ENCODE results near the gene RCAN3.
"Not testable (repeated sequence)": the region's sequence is repeated elsewhere in the genome, so short reads cannot be mapped to it uniquely, and the experiment has no call there.

The RCAN3 gene

GRCh38 chr1:24486331-24487065, 16.1 kb upstream of the RCAN3 start:
- DNase-seq: no peak

- DNase-seq: no peak
These were observed 15.2 kb upstream of the RCAN3 start for GRCh38 chr1:24487455-24487854.

DNA sequence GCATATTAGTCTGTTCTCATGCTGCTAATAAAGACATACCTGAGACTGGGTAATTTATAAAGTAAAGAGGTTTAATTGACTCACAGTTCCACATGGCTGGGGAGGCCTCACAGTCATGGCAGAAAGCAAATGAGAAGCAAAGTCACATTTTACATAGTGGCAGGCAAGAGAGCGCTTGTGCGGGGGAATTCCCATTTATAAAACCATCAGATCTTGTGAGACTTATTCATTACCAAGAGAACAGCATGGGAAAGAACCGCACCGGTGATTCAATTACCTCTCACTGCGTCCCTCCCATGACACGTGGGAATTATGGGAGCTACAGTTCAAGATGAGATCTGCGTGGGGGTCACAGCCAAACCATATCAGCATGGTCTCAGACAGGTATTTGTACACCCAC, 14.5 kb upstream of the RCAN3 start:
- not testable (repeated sequence) for DNase-seq

- no peak for DNase-seq
These were observed 13.0 kb upstream of the RCAN3 start for GRCh38 chr1:24489674-24490073.

GRCh38 chr1:24490101-24490781, 12.4 kb upstream of the RCAN3 start:
- DNase-seq: no peak

- DNase-seq: no peak
These were observed 10.9 kb upstream of the RCAN3 start for GRCh38 chr1:24491577-24492360.

DNA sequence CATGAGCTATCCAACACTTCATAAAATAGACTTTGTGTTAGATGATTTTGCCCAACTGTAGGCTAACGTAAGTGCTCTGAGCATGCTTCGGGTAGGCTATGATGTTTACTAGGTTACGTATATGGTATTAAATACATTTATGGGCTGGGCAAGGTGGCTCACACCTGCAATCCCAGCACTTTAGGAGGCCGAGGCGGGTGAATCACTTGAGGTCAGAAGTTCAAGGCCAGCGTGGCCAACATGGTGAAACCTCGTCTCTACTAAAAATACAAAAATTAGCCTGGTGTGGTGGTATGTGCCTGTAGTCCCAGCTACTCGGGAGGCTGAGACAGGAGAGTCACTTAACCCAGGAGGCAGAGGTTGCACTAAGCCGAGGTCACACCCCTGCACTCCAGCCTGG, 9.7 kb upstream of the RCAN3 start:
- not testable (repeated sequence) for DNase-seq

DNA sequence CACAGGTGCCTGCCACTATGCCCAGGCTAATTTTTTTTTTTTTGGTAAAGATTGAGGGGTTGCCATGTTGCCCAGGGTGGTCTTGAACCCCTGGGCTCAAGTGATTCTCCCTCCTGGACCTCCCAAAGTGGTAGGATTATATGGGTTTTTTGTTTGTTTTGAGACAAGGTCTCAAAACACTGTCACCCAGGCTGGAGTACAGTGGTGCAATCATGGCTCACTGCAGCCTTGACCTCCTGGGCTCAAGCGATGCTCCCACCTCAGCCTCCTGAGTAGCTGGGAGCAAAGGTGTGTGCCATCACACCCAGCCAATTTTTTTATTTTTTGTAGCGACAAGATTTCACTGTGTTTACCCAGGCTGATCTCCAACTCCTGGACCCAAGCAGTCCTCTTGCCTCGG, 8.9 kb upstream of the RCAN3 start:
- DNase-seq: no peak

- no peak for DNase-seq
These were observed 4.0 kb upstream of the RCAN3 start for GRCh38 chr1:24498589-24498988.

- no peak for DNase-seq
These were observed 2.1 kb upstream of the RCAN3 start for GRCh38 chr1:24500448-24501048.

DNA sequence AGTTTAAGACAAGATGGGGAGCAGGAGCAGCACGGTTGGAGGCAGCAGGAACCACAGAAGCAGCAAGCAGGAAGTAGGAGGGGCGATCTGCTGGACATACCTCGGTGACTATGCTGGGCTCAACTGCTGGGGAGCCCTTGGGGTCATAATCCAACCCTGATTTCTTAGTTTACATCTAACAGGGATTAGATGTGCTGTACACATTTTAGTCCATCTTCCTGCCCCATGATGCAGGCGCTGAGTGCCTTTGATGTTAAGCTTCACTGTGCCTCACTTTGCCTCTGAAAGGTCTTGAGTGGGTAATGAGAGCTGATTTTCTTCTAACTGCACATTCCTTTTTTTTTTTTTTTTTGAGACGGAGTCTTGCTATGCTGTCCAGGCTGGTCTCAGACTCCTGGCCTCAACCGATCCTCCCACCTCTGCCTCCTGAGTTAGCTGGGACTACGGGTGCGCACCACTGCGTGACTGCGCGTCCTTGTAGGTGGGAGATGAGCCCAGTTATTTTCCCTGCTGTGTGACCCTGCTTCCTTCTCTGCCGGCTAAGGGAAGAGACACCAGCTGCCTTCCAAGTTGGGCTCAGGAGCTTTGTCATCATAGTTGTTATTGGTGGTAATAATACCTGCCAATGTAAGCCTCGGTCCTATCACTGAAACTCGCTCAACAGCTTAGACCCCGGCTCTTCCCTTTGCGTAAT, 1.1 kb upstream of the RCAN3 start:
- DNase-seq: peak; percentile 47

- DNase-seq: peak; percentile 65
These were observed 449 bp upstream of the RCAN3 start for GRCh38 chr1:24502065-24502708.

GRCh38 chr1:24503059-24503751, 569 bp downstream of the RCAN3 start:
- peak; percentile 52 for DNase-seq

- no peak for DNase-seq
These were observed 1.4 kb downstream of the RCAN3 start for GRCh38 chr1:24503870-24504523.

- DNase-seq: no peak
These were observed 1.9 kb downstream of the RCAN3 start for GRCh38 chr1:24504560-24504959.

DNA sequence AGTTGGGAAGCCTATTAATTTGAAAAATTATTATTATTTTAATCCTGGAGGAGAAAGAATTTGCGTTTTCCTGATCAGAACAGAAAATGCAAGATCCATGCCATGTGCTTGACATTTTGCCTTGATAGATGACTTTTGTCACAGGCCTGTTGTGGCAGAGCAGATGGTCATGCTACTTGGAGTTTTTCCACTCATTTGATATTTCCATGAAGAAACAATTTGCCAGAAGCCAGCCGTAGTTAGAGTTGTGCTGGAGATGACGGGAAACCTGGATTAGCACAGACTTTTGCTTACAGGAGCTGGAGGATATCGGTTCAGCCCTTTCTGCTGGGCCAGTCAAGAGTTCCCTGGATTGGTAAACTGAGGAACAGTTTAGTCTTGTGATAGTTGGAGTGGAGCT, 3.2 kb downstream of the RCAN3 start:
- DNase-seq: no peak

DNA sequence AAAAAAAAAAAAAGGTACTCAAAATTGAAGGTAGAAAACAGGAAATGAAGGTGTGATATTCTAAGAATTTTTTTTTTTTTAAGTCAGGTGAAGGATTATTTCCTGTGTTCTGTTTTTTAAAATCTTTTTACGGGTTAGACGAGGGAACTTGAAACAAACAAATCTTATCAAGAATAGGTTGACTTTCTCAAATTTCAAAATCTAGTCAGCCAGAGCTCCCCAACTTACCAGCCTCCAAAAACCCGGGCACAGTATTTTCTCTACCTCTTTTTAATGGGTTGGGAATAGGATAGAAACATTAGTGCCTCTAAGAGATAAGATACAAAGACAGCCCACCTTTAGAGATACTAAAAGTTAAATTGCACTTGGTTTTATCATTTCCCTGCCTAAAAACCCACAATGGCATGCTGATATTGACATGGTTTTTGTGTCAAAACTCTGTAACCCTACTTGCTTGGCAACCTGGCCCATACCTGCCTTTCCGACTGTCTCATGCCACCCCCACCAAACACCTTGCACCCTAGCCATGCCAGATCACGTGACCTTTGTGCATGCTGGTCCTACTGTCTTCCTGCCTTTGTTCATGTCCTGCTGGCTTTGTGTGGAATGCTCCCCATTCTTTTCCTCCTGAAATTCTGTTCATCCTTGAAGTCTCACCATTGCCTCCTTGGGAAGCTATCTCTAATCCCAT, 4.2 kb downstream of the RCAN3 start:
- no peak for DNase-seq

DNA sequence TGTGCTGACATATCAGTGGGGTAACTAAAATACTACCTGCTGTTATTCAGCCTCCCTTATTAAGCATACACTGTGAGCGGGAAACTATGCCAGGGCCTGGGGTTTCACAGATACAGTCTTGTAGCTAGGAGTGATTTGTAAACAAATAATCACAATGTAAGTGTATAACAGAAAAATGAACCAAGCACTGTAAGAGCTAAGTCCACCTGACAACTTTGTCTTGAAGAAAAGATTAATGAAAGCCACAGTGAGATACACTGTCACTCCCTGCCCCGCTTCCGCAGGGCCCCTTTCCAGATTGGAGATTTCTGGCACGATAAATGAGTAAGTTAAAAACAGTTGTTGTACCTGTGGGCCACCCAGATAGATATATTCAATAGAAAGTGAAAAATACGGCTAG, 4.8 kb downstream of the RCAN3 start:
- no peak for DNase-seq

DNA sequence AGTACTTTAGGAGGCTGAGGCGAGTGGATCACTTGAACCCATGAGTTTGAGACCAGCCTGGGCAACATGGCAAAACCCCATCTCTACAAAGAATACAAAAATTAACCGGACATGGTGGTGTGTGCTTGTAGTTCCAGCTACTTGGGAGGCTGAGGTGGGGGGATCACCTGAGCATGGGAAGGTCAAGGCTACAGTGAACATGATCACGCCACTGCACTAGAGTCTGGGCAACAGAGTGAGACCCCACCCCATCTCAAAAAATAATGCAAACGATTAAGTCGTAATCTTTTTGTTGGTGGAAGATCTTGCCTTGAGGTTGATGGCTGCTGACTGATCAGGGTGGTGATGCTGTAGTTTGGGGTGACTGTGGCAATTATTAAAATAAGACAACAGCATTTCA, 6.3 kb downstream of the RCAN3 start:
- DNase-seq: no peak

GRCh38 chr1:24513706-24514105, 11.1 kb downstream of the RCAN3 start:
- no peak for DNase-seq

DNA sequence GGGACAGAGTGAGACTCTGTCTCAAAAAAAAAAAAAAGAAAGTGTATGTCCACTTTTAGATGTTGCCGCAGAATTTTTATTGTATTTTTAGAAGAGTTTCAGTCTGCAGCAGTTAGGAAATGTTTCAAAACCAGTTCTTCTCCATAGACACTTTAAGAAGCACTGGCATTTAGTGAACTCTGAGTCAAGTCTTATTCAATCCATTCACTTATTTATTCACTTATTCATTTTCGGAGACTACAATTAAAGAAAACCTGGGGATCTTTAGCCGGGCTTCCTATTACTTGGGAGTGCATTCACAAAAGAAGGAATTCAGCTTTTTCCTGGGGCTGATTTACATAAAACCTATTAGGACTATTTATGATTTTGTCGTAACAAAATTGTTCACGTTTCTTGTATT, 12.3 kb downstream of the RCAN3 start:
- DNase-seq: no peak

Measured in NK-92 treated with Interleukin-12 subunit alpha and Interleukin-12 subunit beta, amount 100 ng/mL, for 24 hours (cell line).